Measurements from ENCODE around the gene PDE1C.

PDE1C gene

GRCh38 chr7:32032211-32032610 is 38.0 kb downstream of the PDE1C start:
- no peak for TF ChIP-seq CTCF (IDR thresholded peaks at IDR 0.05)
- Mint-ChIP-seq H3K27ac (no peak overlapping the region), H3K4me1 (no peaks in the 10 kb centered on the region), H3K27me3 (ENCODE audit: low read depth, poor library complexity) (peaks cover 2% of the 10 kb centered on the region), H3K9me3 (peaks cover 19% of the 10 kb centered on the region), H3K36me3 (ENCODE audit: low read depth) (no peaks in the 10 kb centered on the region), H3K4me3 (no peak overlapping the region)
- DNase-seq, result no peak

- Mint-ChIP-seq H3K27me3 (ENCODE audit: low read depth, poor library complexity) (peaks cover 3% of the 10 kb centered on the region), H3K36me3 (ENCODE audit: low read depth) (no peaks in the 10 kb centered on the region), H3K27ac (no peak overlapping the region), H3K4me1 (no peaks in the 10 kb centered on the region), H3K9me3 (peaks cover 14% of the 10 kb centered on the region), H3K4me3 (no peak overlapping the region)
- TF ChIP-seq CTCF (IDR thresholded peaks at IDR 0.05), result no peak
- DNase-seq, result no peak
These were observed 39.1 kb downstream of the PDE1C start for GRCh38 chr7:32030904-32031692.

GRCh38 chr7:32026083-32026425 is 44.2 kb downstream of the PDE1C start:
- Mint-ChIP-seq H3K27me3 (ENCODE audit: low read depth, poor library complexity) (peaks cover 7% of the 10 kb centered on the region), H3K27ac (no peak overlapping the region), H3K4me1 (peaks cover 9% of the 10 kb centered on the region), H3K9me3 (no peaks in the 10 kb centered on the region), H3K4me3 (no peak overlapping the region), H3K36me3 (ENCODE audit: low read depth) (no peaks in the 10 kb centered on the region)
- no peak for TF ChIP-seq CTCF (IDR thresholded peaks at IDR 0.05)
- no peak for DNase-seq

GRCh38 chr7:32025381-32026082 is 44.7 kb downstream of the PDE1C start:
- Mint-ChIP-seq H3K27me3 (ENCODE audit: low read depth, poor library complexity) (peaks cover 10% of the 10 kb centered on the region), H3K27ac (peak overlapping the region; percentile 44), H3K36me3 (ENCODE audit: low read depth) (no peaks in the 10 kb centered on the region), H3K4me1 (peaks cover 9% of the 10 kb centered on the region), H3K4me3 (no peak overlapping the region), H3K9me3 (no peaks in the 10 kb centered on the region)
- TF ChIP-seq CTCF (IDR thresholded peaks at IDR 0.05), result no peak
- DNase-seq, result no peak

- Mint-ChIP-seq H3K4me3 (no peak overlapping the region), H3K27me3 (ENCODE audit: low read depth, poor library complexity) (peaks cover 14% of the 10 kb centered on the region), H3K27ac (no peak overlapping the region), H3K36me3 (ENCODE audit: low read depth) (no peaks in the 10 kb centered on the region), H3K4me1 (peaks cover 9% of the 10 kb centered on the region), H3K9me3 (peaks cover 1% of the 10 kb centered on the region)
- DNase-seq, result no peak
- no peak for TF ChIP-seq CTCF (IDR thresholded peaks at IDR 0.05)
These were observed 46.8 kb downstream of the PDE1C start for GRCh38 chr7:32023376-32023775.
